OCI-LY1 (cell line): Measurements from ENCODE around the gene DBNDD1.
A peak's percentile ranks its signal among the peaks of the same experiment; 100 is the strongest.

ENCODE experiments used
- H2AFZ ChIP-seq: fragments of 200-600 bp; sonication (generic), shearing (Covaris generic); 2 replicates; pipeline ENCODE4 v1.6.0; 2014; ENCODE audit warnings: antibody characterized with exemption, mild to moderate bottlenecking, low read length
- H3F3A ChIP-seq: fragments of 200-600 bp; sonication (generic), shearing (Covaris generic); 2 replicates; pipeline ENCODE4 v1.6.0; 2014; ENCODE audit warnings: mild to moderate bottlenecking, antibody characterized with exemption, low read length, moderate library complexity; ENCODE audit not compliant: insufficient read depth
- H3K27ac ChIP-seq: fragments of 200-600 bp; sonication (generic); 2 replicates; pipeline ENCODE4 v1.5.1; 2014; ENCODE audit warnings: low read length, mixed run types, mild to moderate bottlenecking, low read depth; ENCODE audit not compliant: poor library complexity, severe bottlenecking
- H3K27me3 ChIP-seq: fragments of 200-600 bp; sonication (generic); 2 replicates; pipeline ENCODE4 v1.6.0; 2014; ENCODE audit warnings: antibody characterized with exemption, mild to moderate bottlenecking, low read length, moderate library complexity; ENCODE audit not compliant: insufficient read depth
- H3K36me3 ChIP-seq: fragments of 200-600 bp; sonication (generic); 2 replicates; pipeline ENCODE4 v1.6.1; 2014; ENCODE audit warnings: mild to moderate bottlenecking, antibody characterized with exemption, low read length, moderate library complexity, mixed read lengths; ENCODE audit not compliant: insufficient read depth
- H3K4me1 ChIP-seq: fragments of 200-600 bp; sonication (generic); 2 replicates; pipeline ENCODE4 v1.5.1; 2014; ENCODE audit warnings: mild to moderate bottlenecking, low read length, moderate library complexity; ENCODE audit not compliant: insufficient read depth, severe bottlenecking
- H3K4me2 ChIP-seq: fragments of 200-600 bp; sonication (generic), shearing (Covaris generic); 2 replicates; pipeline ENCODE4 v1.6.1; 2014; ENCODE audit warnings: low read length
- H3K4me3 ChIP-seq: fragments of 200-600 bp; sonication (generic); 2 replicates; pipeline ENCODE4 v1.5.1; 2014; ENCODE audit warnings: low read length, low read depth, mild to moderate bottlenecking, mixed read lengths; ENCODE audit not compliant: poor library complexity, severe bottlenecking
- H3K79me2 ChIP-seq: fragments of 200-600 bp; shearing (Covaris generic); 2 replicates; pipeline ENCODE4 v1.6.1; 2016; ENCODE audit warnings: mixed run types, low read length, mixed read lengths; ENCODE audit not compliant: insufficient read depth
- H3K9ac ChIP-seq: fragments of 200-600 bp; sonication (generic), shearing (Covaris generic); 2 replicates; pipeline ENCODE4 v1.6.1; 2014; ENCODE audit warnings: mild to moderate bottlenecking, low read length, mixed read lengths
- H3K9me2 ChIP-seq: fragments of 200-600 bp; sonication (generic), shearing (Covaris generic); 2 replicates; pipeline ENCODE4 v1.6.1; 2014; ENCODE audit warnings: low read depth, mild to moderate bottlenecking, low read length, mixed read lengths
- H3K9me3 ChIP-seq: fragments of 200-600 bp; shearing (Covaris generic); 2 replicates; pipeline ENCODE4 v1.6.1; 2014; ENCODE audit warnings: low read length, mixed read lengths
- H4K20me1 ChIP-seq: fragments of 200-600 bp; sonication (generic), shearing (Covaris generic); 2 replicates; pipeline ENCODE4 v1.6.0; 2016; ENCODE audit warnings: mild to moderate bottlenecking, low read length; ENCODE audit not compliant: insufficient read depth
- EZH2 ChIP-seq: fragments of 200-600 bp; sonication (generic), shearing (Covaris generic); IDR thresholded peaks from 2 replicates; pipeline ENCODE4 v1.8.0; 2017; ENCODE audit warnings: borderline replicate concordance, mixed run types, mild to moderate bottlenecking, antibody characterized with exemption, low read length, moderate library complexity, mixed read lengths
- TF ChIP-seq, protein P1 (sequence below): fragments of 200-600 bp; sonication (generic), shearing (Covaris generic); IDR thresholded peaks from 2 replicates; pipeline ENCODE4 v1.5.1; 2017; ENCODE audit warnings: mild to moderate bottlenecking, antibody characterized with exemption, low read length, moderate library complexity, mixed read lengths

The DBNDD1 gene

DNA sequence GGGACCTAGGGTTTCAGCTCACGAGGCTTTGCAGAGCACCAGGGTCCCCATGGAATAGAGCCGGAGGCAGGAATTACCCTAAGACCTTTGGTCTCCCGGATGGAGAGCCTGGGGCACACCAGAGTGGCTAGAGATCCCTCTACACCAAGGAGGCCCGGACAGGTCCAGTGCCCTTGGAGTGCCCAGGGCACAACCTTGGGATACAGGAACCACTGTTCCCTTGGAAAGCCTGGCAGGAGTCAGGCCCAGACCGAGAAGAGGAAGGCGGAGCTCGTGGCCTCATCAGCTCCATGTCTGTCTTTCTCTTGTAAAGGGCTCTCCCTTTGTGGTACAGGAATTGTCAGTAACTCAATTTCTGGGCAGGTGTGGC is 3.8 kb upstream of the DBNDD1 start:
- TF ChIP-seq, protein P1, sequence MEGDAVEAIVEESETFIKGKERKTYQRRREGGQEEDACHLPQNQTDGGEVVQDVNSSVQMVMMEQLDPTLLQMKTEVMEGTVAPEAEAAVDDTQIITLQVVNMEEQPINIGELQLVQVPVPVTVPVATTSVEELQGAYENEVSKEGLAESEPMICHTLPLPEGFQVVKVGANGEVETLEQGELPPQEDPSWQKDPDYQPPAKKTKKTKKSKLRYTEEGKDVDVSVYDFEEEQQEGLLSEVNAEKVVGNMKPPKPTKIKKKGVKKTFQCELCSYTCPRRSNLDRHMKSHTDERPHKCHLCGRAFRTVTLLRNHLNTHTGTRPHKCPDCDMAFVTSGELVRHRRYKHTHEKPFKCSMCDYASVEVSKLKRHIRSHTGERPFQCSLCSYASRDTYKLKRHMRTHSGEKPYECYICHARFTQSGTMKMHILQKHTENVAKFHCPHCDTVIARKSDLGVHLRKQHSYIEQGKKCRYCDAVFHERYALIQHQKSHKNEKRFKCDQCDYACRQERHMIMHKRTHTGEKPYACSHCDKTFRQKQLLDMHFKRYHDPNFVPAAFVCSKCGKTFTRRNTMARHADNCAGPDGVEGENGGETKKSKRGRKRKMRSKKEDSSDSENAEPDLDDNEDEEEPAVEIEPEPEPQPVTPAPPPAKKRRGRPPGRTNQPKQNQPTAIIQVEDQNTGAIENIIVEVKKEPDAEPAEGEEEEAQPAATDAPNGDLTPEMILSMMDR = no peak
- TF ChIP-seq EZH2 = no peak
- Histone ChIP-seq H3K9ac (peak overlapping the region; percentile 40; the same call in 1 of the 2 replicates), H3K4me3 (peak overlapping the region; percentile 62), H3K27ac (no peak overlapping the region), H3K4me2 (peak overlapping the region; percentile 60), H3K9me3 (no peaks in the 10 kb centered on the region), H3K36me3 (no peaks in the 10 kb centered on the region; the same call in 1 of the 2 replicates), H3K27me3 (0 out of 2 replicates have a peak, but pooled peaks cover 7% of the 10 kb centered on the region), H2AFZ (no peak overlapping the region), H3K9me2 (no peaks in the 10 kb centered on the region), H4K20me1 (no peaks in the 10 kb centered on the region), H3F3A (peaks cover 7% of the 10 kb centered on the region; the same call in 1 of the 2 replicates), H3K79me2 (no peaks in the 10 kb centered on the region), H3K4me1 (peaks cover 28% of the 10 kb centered on the region)

DNA sequence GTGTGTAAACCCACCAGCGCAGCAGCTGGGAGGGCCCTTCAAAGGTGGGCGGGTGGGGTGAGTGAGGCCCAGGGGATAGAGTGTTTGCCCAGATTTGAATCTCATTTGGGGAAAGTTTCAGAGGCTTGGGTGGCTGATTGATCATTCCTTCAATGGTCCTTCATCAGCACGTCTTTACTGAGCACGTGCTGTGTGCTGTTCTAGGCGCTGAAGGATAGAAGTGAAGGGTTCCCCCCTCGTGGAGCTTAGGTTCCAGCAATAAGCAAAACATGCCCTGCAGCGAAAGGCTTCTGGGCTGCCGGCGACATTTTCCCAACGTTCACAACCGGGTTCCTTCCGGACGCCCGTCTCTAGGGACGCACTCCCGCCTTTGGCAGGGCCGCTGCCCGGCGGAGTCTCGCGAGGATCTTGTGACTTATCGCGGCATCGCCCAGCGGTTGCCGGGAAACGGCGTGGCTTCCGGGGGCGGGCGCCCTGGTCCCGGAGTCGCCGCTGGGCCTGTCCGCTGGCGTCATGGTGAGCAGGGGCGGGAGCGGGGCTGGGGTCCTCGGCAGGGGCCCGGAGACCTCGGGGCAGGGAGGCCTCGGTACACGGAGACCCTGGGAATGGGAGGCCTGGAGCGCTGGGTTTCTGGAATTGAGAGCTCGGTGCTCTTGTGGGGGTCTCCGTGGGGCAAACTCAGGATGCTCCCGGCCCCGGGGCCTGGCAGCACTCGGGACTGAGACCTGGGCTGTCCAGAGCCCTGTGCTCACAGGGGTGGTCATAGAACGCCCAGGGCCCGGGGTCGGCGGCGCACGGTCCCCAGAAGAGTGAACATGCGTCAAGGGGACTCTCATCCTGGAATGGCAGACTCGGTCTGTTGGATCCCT is 3.2 kb upstream of the DBNDD1 start:
- H3K9me3 ChIP-seq = no peaks in the 10 kb centered on the region
- peaks cover 28% of the 10 kb centered on the region for H3K4me1 ChIP-seq
- peak overlapping the region; percentile 60 for H3K4me2 ChIP-seq
- H3K36me3 ChIP-seq = no peaks in the 10 kb centered on the region; the same call in 1 of the 2 replicates
- H3K4me3 ChIP-seq = peak overlapping the region; percentile 62
- 0 out of 2 replicates have a peak, but pooled peaks cover 7% of the 10 kb centered on the region for H3K27me3 ChIP-seq
- peak overlapping the region; percentile 40 for H3K9ac ChIP-seq
- TF ChIP-seq, protein P1 = no peak
- TF ChIP-seq EZH2 = no peak
- no peaks in the 10 kb centered on the region for H3K79me2 ChIP-seq
- H3F3A ChIP-seq = peaks cover 7% of the 10 kb centered on the region; the same call in 1 of the 2 replicates
- H3K9me2 ChIP-seq = no peaks in the 10 kb centered on the region
- H3K27ac ChIP-seq = no peak overlapping the region
- H2AFZ ChIP-seq = no peak overlapping the region
- H4K20me1 ChIP-seq = no peaks in the 10 kb centered on the region

DNA sequence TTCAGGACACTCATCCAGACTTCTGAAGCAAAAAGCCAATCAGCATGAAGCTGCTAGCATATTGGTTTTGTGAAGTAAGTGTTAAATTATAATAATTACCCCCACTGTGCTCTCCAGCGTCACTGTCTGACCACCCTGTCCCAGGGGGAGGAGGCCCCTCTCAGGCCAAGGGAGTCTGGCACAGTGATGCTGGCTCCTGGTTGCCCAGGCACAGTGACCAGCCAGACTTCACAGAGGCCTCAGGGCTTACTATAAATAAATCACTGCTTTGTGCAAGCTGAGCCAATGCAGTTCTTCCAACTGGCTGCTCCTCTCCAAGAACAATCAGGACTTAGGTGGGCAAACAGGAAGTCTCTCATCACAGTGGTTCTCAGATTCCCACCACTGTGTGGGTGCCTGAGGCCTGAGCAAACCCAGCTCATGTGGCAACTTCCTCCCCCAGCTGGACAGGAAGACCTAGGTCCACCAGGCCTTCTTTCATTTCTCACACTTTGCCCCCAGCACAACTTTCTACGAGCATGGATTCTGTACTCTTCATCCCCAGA is 1.7 kb upstream of the DBNDD1 start:
- Histone ChIP-seq H3K79me2 (no peaks in the 10 kb centered on the region), H3K9me3 (no peaks in the 10 kb centered on the region), H3K9ac (no peak overlapping the region), H3K36me3 (no peaks in the 10 kb centered on the region; the same call in 1 of the 2 replicates), H3K9me2 (no peaks in the 10 kb centered on the region), H3K27me3 (peaks cover 11% of the 10 kb centered on the region; the same call in 1 of the 2 replicates), H3K27ac (no peak overlapping the region), H2AFZ (no peak overlapping the region), H3K4me1 (peaks cover 28% of the 10 kb centered on the region), H3K4me3 (no peak overlapping the region), H3F3A (peaks cover 7% of the 10 kb centered on the region; the same call in 1 of the 2 replicates), H3K4me2 (no peak overlapping the region), H4K20me1 (no peaks in the 10 kb centered on the region)
- no peak for TF ChIP-seq EZH2
- TF ChIP-seq, protein P1 = no peak
